Omental fat pad (tissue), 4 donors: ENCODE results near the gene AACS. TPM values are rescaled to one million over a fixed set of nuclear protein-coding genes. Genes with fewer than 3 reads are reported as not detected.

Experiments
- ATAC-seq: fragments of 150-250 bp; one replicate; pipeline ENCODE4 v1.9.1; 2016; ENCODE audit warnings: mild to moderate bottlenecking, moderate library complexity; ENCODE audit not compliant: low FRiP score
- DNase-seq: peaks from one replicate; pipeline ENCODE4 v3.0.0-alpha.2; 2019; ENCODE audit warnings: low spot score
- total RNA-seq, 4 donors: library from RNA; depleted of rRNA; stranded (reverse); fragments of >200 nt; gene quantifications; one replicate each; pipeline ENCODE4 v1.1.0, GENCODE V29; 2016
- TF ChIP-seq, protein P1 (sequence below), 3 donors: fragments of 450-650 bp; IDR thresholded peaks; one replicate each; pipeline ENCODE4 v1.5.1; 2016 to 2017; ENCODE audit warnings: antibody characterized with exemption in 3 of 3, mild to moderate bottlenecking in 3 of 3, moderate library complexity in 2 of 3

AACS gene
- total RNA-seq, 4 donors from 2014 or later: 20.3 to 55.5 (median 33.5) TPM

DNA sequence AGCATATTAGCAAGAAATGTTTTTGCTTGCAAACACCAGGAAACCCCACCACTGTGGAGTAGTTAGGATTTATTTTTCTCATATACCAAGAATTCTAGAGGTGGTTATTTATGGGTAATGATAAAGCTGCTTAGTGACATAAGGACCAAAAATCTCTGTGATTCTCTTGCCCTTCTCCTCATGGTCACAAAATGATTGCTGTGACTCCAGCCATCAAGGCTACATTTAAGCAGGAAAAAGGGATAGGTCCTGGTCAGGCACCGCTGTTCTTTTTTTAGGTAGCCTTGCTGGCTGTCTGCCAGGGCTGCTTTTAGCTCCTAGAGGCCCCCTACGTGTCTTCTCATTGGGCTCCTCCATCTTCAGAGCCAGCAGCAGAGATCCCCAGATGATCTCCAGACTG, 104.2 kb downstream of the AACS start:
- DNase-seq: no peak
- TF ChIP-seq, protein P1, sequence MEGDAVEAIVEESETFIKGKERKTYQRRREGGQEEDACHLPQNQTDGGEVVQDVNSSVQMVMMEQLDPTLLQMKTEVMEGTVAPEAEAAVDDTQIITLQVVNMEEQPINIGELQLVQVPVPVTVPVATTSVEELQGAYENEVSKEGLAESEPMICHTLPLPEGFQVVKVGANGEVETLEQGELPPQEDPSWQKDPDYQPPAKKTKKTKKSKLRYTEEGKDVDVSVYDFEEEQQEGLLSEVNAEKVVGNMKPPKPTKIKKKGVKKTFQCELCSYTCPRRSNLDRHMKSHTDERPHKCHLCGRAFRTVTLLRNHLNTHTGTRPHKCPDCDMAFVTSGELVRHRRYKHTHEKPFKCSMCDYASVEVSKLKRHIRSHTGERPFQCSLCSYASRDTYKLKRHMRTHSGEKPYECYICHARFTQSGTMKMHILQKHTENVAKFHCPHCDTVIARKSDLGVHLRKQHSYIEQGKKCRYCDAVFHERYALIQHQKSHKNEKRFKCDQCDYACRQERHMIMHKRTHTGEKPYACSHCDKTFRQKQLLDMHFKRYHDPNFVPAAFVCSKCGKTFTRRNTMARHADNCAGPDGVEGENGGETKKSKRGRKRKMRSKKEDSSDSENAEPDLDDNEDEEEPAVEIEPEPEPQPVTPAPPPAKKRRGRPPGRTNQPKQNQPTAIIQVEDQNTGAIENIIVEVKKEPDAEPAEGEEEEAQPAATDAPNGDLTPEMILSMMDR (IDR thresholded peaks at IDR 0.05): no peak
- ATAC-seq: no peak

DNA sequence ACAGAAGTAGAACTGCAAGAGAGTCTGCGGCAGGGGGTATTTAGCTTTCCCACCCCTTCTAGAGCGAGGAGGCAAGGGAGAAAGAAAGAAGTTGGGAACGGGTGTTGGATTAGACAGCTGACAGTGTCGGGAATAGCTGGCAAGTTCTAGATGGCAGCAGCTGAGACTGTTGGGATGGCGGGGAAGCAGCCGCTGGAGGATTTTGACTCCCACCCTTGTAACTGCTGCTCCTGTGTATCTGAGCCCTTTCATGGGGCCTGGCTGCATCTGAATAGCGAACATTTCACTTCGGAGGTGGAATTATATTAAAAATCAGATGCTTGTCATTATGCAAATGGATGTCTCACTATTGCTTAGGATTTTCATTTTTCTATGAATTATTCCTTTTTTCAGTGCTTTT, 104.6 kb downstream of the AACS start:
- TF ChIP-seq, protein P1 (IDR thresholded peaks at IDR 0.05): no peak

DNA sequence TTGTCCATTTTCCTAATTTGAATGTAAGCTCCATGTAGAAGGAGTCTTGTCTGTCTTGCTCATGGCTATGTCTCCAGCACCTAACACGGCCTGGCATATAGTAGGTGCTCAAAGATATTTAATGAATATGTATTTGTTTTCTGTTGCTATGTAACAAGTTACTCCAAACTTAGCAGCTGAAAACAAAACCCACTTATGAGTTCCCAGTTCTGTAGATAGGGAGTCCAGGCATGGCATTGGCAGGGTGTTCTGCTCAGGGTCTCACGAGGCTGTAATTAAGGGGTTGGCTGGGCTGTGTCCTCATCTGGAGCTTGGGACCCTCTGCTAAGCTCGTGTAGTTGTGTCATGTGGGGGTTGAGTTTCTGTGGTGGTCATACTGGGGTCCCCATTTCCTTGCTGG, 106.0 kb downstream of the AACS start:
- TF ChIP-seq, protein P1 (IDR thresholded peaks at IDR 0.05): no peak
- no peak for ATAC-seq
- no peak for DNase-seq

More for the DNA sequence above, 104.6 kb downstream of the AACS start:
- DNase-seq: no peak
- ATAC-seq: no peak

DNA sequence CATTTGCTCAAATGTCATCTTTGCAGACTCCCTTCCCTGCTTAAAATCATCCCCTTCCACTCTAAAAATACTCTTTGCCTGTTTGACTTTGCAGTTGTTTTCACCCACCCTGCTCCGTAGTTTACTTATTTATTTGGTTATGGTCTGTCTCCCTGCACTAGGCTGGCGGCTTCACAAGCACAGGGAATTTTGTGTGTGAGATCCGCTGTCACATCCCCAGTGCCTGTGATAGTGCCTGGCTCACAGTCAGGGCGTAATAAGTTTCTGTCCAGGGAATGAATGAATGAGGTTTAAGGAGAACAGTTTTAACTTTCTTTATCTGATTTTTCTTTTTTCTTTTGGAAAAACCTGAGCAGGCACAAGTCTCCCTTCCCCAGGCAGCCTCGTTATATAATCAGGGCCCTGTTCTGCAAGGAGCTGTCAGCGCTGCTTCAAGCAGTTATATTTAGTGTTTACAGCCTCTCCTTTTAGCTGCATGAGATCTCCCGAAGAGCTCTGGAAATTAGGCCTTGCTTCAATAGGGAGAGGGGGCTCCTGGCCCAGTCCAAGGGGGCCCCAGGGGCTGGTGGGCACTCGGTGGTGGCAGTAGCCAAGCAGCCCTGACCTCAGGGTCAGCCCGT, 107.1 kb downstream of the AACS start:
- ATAC-seq (no peak), DNase-seq (no peak)
- TF ChIP-seq, protein P1 (IDR thresholded peaks at IDR 0.05): no peak

DNA sequence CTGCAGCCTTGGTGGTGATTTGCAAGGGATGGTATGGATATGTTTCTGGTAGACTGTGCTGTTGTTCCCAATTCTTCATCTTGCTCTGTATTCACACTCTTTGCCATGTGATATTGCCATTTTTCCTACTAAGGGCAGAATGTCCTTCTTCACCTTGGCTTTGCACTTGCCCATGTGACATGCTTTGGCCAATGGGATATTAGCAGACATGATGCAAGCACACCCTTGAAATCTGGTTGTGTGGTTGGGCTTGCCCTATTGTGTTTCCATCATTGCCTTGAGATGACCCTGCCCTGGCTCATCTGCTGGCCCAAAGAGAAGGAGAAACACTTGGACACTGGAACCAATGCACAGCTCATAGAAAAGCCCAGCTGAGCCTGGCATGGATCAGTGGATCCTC, 110.3 kb downstream of the AACS start:
- DNase-seq (no peak), ATAC-seq (no peak)
- TF ChIP-seq, protein P1 (IDR thresholded peaks at IDR 0.05): no peak

DNA sequence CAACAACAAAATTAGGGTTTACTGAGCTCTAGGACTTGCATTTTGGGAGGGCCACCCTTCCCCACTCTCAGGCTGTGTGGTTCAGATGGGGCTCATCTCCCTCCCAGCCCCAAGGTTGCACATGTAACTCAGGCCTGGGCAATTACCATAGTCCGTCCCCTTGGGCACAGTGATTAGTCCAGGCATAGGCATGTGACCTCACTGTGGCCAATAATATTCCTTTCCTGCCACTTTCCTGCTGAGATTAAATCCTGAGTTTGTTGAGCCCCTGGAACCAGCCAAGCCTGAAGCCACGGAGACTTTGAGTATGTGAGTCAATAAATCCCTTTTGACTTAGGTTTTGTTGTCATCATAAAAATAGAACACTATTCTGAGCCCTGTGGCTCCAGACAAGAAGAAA, 113.0 kb downstream of the AACS start:
- TF ChIP-seq, protein P1 (IDR thresholded peaks at IDR 0.05): no peak
- no peak for DNase-seq
- ATAC-seq: no peak

DNA sequence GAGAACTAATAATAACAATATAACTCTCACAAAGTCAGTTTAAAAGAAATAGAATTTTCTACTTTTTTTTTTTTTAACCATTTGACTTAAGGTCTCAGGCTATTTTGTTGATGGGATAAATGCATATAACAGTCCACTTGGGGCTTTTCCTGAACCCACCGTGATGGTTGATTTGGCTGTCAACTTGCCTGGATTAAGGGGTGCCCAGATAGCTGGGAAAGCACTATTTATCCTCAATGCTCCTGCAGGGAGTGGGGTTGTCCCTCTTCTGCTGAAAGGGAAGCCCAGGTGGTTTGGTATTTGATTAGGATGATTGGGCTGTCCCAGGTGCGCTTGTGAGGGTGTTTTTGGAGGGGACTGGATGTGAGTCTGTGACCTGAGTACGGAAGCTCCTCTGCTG, 114.9 kb downstream of the AACS start:
- TF ChIP-seq, protein P1 (IDR thresholded peaks at IDR 0.05): no peak
- ATAC-seq: no peak

More for the DNA sequence above, 114.9 kb downstream of the AACS start:
- DNase-seq: no peak
